ENCODE results near the gene ADAD2. TPM values are rescaled to one million over a fixed set of nuclear protein-coding genes. Genes with fewer than 3 reads are reported as not detected.

Gene ADAD2
- total RNA-seq, 4 donors from 2014 or later: 1.1 to 4.2 (median 1.9) TPM; not detected in 1

- H3K36me3 ChIP-seq: peaks cover 15 to 55% (median 23%) of the 10 kb centered on the region in 3 donors
- H3K27me3 ChIP-seq: no peaks in the 10 kb centered on the region
- TF ChIP-seq POLR2A (IDR thresholded peaks at IDR 0.05): no peak
- TF ChIP-seq, protein P1, sequence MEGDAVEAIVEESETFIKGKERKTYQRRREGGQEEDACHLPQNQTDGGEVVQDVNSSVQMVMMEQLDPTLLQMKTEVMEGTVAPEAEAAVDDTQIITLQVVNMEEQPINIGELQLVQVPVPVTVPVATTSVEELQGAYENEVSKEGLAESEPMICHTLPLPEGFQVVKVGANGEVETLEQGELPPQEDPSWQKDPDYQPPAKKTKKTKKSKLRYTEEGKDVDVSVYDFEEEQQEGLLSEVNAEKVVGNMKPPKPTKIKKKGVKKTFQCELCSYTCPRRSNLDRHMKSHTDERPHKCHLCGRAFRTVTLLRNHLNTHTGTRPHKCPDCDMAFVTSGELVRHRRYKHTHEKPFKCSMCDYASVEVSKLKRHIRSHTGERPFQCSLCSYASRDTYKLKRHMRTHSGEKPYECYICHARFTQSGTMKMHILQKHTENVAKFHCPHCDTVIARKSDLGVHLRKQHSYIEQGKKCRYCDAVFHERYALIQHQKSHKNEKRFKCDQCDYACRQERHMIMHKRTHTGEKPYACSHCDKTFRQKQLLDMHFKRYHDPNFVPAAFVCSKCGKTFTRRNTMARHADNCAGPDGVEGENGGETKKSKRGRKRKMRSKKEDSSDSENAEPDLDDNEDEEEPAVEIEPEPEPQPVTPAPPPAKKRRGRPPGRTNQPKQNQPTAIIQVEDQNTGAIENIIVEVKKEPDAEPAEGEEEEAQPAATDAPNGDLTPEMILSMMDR (IDR thresholded peaks at IDR 0.05): no peak
- intact Hi-C loops (cut with DNase I): loop anchor here (10.0 kb wide), 1 partner anchor 100 kb away; no protein-coding TSS in a partner anchor
- peak overlapping the region in 2 of 4 donors; percentile 77 to 97 for H3K4me3 ChIP-seq
- no peaks in the 10 kb centered on the region for H3K9me3 ChIP-seq
- WGBS, 2 donors: 79 to 84% methylated on average over 9 to 10 of the region's 10 CpGs
- peaks cover 12 to 53% (median 13%) of the 10 kb centered on the region in 3 donors for H3K4me1 ChIP-seq
- no peak for DNase-seq
- H3K27ac ChIP-seq: peak overlapping the region in 2 of 4 donors; percentile 47 to 91
Measured at GRCh38 chr16:84184775-84185174, 6.2 kb upstream of the ADAD2 start.

DNA sequence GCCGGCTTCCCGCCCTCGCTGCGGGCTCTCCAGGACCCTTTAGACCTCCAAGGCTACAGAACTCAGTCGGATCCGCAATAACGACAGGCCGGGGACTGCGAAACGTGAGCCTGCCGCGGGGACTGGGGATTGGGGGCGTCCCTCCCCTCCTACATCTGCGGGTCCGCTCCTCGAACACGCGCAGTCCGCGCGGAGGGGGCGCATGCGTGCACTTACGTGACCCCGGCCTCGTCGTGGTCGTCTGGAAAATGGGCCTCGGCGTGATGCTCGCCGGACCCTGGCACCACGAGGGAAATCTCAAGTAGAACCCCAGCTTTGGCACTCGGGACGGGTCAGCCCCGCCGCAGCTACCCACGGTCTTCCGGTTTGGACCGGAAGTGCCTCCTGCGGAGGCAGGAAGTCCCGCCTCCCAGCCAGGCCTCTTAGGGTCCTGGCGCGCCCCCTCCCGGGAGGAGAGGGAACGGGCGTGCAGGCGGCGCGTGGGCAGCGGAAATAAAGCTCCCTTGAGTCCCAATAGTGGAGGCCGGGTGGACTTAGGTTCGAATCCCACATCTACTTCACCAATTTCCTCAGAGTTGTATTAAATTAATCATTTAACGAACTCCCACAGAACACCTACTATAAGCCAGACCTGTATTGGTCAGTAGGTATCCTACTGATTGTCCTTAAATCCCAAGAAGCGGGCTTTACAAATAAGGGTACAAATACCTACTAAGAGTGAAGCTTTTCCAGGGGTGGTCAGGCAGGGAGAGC lies 4.1 kb upstream of the ADAD2 start, which contains the start of gene TAF1C:
TSS of gene TAF1C (minus strand) at position 373 of the 753 bp plus-strand sequence. CDS start 2,069 bp downstream, outside the sequence.
- Histone ChIP-seq H3K4me3 (peak within 1 kb of the TSS; percentile 77 to 97 (median 92)), H3K27me3 (no peaks in the 10 kb centered on the region), H3K27ac (peak within 1 kb of the TSS; percentile 83 to 91 (median 85)), H3K9me3 (no peaks in the 10 kb centered on the region), H3K4me1 (peaks cover 12 to 41% (median 13%) of the 10 kb centered on the region in 3 donors), H3K36me3 (peaks cover 0 to 47% (median 8%) of the 10 kb centered on the region in 3 donors)
- DNase-seq: peak; percentile 72
- intact Hi-C loops (cut with DNase I): loop anchor here (10.0 kb wide), 1 partner anchor 102 kb away; no protein-coding TSS in a partner anchor
- TF ChIP-seq POLR2A (IDR thresholded peaks at IDR 0.05): peak in 1 of 4 donors; percentile 49
- TF ChIP-seq, protein P1 (IDR thresholded peaks at IDR 0.05): peak; percentile 92 to 99 (median 97)
- WGBS, 2 donors: 4 to 19% methylated on average over 8 to 31 of the region's 55 CpGs

DNA sequence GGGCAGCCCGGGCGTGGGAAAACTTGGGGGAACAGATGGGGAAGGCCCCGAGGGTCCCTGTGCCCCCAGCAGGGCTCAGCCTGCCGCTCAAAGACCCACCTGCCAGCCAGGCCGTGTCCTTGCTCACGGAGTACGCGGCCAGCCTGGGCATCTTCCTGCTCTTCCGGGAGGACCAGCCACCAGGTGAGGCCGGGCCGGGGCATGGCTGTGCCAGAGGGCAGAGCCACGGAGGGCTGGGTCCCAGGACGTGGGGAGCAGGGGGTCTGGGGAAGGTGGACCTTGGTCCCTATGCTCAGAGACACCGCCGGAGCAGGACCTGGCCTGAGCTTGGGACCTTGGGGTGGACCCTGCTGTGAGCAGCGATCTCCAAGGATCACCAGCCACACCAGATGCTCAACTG lies 509 bp downstream of the ADAD2 start:
- H3K4me1 ChIP-seq: peaks cover 5 to 38% (median 8%) of the 10 kb centered on the region in 3 donors
- DNase-seq: no peak
- no peak overlapping the region for H3K4me3 ChIP-seq
- intact Hi-C loops (cut with DNase I): no loop called here
- no peaks in the 10 kb centered on the region for H3K27me3 ChIP-seq
- peaks cover 0 to 29% (median 0%) of the 10 kb centered on the region in 3 donors for H3K36me3 ChIP-seq
- TF ChIP-seq, protein P1 (IDR thresholded peaks at IDR 0.05): no peak
- no peak for TF ChIP-seq POLR2A (IDR thresholded peaks at IDR 0.05)
- no peak overlapping the region for H3K27ac ChIP-seq
- WGBS, 2 donors: 88 to 100% methylated on average over 1 to 5 of the region's 16 CpGs
- H3K9me3 ChIP-seq: no peaks in the 10 kb centered on the region

- no peaks in the 10 kb centered on the region for H3K9me3 ChIP-seq
- no peak for TF ChIP-seq POLR2A (IDR thresholded peaks at IDR 0.05)
- TF ChIP-seq, protein P1 (IDR thresholded peaks at IDR 0.05): no peak
- no peak for DNase-seq
- intact Hi-C loops (cut with DNase I): no loop called here
- no peaks in the 10 kb centered on the region for H3K27me3 ChIP-seq
- no peak overlapping the region for H3K27ac ChIP-seq
- H3K4me3 ChIP-seq: no peak overlapping the region
- peaks cover 0 to 29% (median 0%) of the 10 kb centered on the region in 3 donors for H3K36me3 ChIP-seq
- peaks cover 17 to 52% (median 19%) of the 10 kb centered on the region in 3 donors for H3K4me1 ChIP-seq
- whole genome bisulfite sequencing, 2 donors: 76 to 82% methylated on average over 6 to 7 of the region's 7 CpGs
Measured at GRCh38 chr16:84193480-84193879, 2.5 kb downstream of the ADAD2 start.

DNA sequence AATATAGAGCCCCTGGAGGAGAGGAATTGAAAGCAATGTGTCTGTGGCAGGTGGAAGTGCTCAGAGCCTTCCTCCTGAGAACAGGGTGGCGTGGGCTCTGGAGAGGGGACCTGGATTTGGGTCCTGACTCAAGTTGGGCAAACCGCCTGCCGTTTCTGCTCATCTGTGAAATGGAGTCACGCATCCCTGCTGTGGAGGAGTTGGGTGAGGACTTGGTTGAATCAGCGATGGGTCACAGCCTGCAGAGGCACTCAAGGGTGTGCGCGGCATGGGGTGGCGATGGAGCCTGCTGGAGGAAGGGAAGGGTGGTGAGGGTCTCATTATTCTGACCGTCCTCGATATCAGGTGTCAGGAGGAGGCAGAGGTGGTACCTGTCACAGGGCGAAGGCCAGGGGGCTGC lies 3.1 kb downstream of the ADAD2 start:
- no peak overlapping the region for H3K27ac ChIP-seq
- no peaks in the 10 kb centered on the region for H3K27me3 ChIP-seq
- no peak for DNase-seq
- intact Hi-C loops (cut with DNase I): no loop called here
- TF ChIP-seq, protein P1 (IDR thresholded peaks at IDR 0.05): no peak
- no peak for TF ChIP-seq POLR2A (IDR thresholded peaks at IDR 0.05)
- WGBS, 2 donors: 83 to 84% methylated on average over 9 to 11 of the region's 11 CpGs
- no peaks in the 10 kb centered on the region for H3K9me3 ChIP-seq
- peaks cover 23 to 57% (median 25%) of the 10 kb centered on the region in 3 donors for H3K4me1 ChIP-seq
- no peak overlapping the region for H3K4me3 ChIP-seq
- H3K36me3 ChIP-seq: peaks cover 0 to 29% (median 0%) of the 10 kb centered on the region in 3 donors

Measured in esophagus squamous epithelium (tissue), 5 donors.